ENCODE results near the gene SRPK1.

- TF ChIP-seq CTCF (conservative IDR thresholded peaks at IDR 0.05; ENCODE audit: low read depth, low read length) (no peak), EZH2phosphoT487 (IDR thresholded peaks at IDR 0.05; ENCODE audit: borderline replicate concordance, low read length) (no peak)
Measured at GRCh38 chr6:35795453-35796071, 125.3 kb downstream of the SRPK1 start.

Measured in PC-3 (cell line).